Endothelial cell of umbilical vein (primary cell): Measurements from ENCODE around the gene NAXE. TPM values are rescaled to one million over a fixed set of nuclear protein-coding genes. Genes with fewer than 3 reads are reported as not detected.
A peak's percentile ranks its signal among the peaks of the same experiment; 100 is the strongest.

Source experiments
- BruUV-seq: library from RNA; stranded (reverse); fragments of 400-500 nt; replicated peaks from 2 replicates; lab custom pipeline; 2021; lab: Mats Ljungman, UMichigan
- CTCF ChIA-PET: fragments of 300-600, 350-600 bp; sonication (Branson Sonifier 250); formaldehyde crosslinking; loops from one replicate; lab custom pipeline; 2021; ENCODE audit warnings: antibody characterized with exemption, inconsistent platforms; lab: Charles Lee
- POLR2A ChIA-PET: fragments of 300-600, 350-600 bp; sonication (Branson Sonifier 250); formaldehyde crosslinking; loops from one replicate; lab custom pipeline; 2021; ENCODE audit warnings: antibody characterized with exemption, inconsistent platforms; lab: Charles Lee
- DNase-seq: peaks from one replicate; pipeline ENCODE4 v3.0.0-alpha.2; 2011; ENCODE audit warnings: low read depth, low spot score
- FAIRE-seq: peaks from 2 replicates; lab custom pipeline; 2011; peaks lifted over from hg19 to GRCh38; lab: Jason Lieb, UNC
- H2AFZ ChIP-seq: 2 replicates; pipeline ENCODE4 v1.6.0; 2012; ENCODE audit warnings: low read depth, low read length, control low read depth, inconsistent platforms
- H3K27ac ChIP-seq: 2 replicates; pipeline ENCODE4 v1.5.1; 2011; ENCODE audit warnings: low read depth, mild to moderate bottlenecking, control low read depth, low read length, moderate library complexity; ENCODE audit not compliant: insufficient read depth
- H3K27me3 ChIP-seq, 2 experiments: 2 replicates each; pipeline versions ENCODE4 v1.6.0 to v1.6.1; 2011; ENCODE audit warnings: low read length in 2 of 2, mixed read lengths in 1 of 2; ENCODE audit not compliant: control insufficient read depth in 2 of 2, insufficient read depth in 2 of 2
- H3K36me3 ChIP-seq, 2 experiments: 2 replicates in 1 of 2; 3 replicates in 1 of 2; pipeline ENCODE4 v1.5.1; 2011; ENCODE audit warnings: low read length in 2 of 2, mild to moderate bottlenecking in 1 of 2, moderate library complexity in 1 of 2; ENCODE audit not compliant: control insufficient read depth in 2 of 2, insufficient read depth in 2 of 2; ENCODE audit errors: extremely low read depth in 1 of 2
- H3K4me1 ChIP-seq: 3 replicates; pipeline ENCODE4 v1.5.1; 2011; ENCODE audit warnings: mild to moderate bottlenecking, low read length; ENCODE audit not compliant: control insufficient read depth, insufficient read depth; ENCODE audit errors: extremely low read depth
- H3K4me2 ChIP-seq: 2 replicates; pipeline ENCODE4 v1.6.1; 2011; ENCODE audit warnings: low read length, control low read depth, mixed read lengths; ENCODE audit not compliant: insufficient read depth
- H3K4me3 ChIP-seq, 3 experiments: fragments of 200-600 bp in 1 of 3; sonication (generic), shearing (Covaris generic) in 1 of 3; replicated peaks in 1 of 3; 2 replicates each; pipeline ENCODE4 v1.5.1; 2011 to 2016; ENCODE audit warnings: control low read depth in 3 of 3, low read length in 3 of 3, mild to moderate bottlenecking in 2 of 3, inconsistent platforms in 1 of 3, low read depth in 1 of 3, moderate library complexity in 1 of 3; ENCODE audit not compliant: insufficient read depth in 1 of 3
- H3K79me2 ChIP-seq: 2 replicates; pipeline ENCODE4 v1.6.0; 2012; ENCODE audit warnings: low read length, inconsistent platforms; ENCODE audit not compliant: control insufficient read depth, insufficient read depth
- H3K9ac ChIP-seq: replicated peaks from 2 replicates; pipeline ENCODE3; 2011; ENCODE audit warnings: low read length, control low read depth; ENCODE audit not compliant: insufficient read depth; ENCODE audit errors: extremely low read depth
- H3K9me1 ChIP-seq: replicated peaks from 3 replicates; pipeline ENCODE4 v1.6.0; 2011; ENCODE audit warnings: mild to moderate bottlenecking, low read length; ENCODE audit not compliant: control insufficient read depth, insufficient read depth; ENCODE audit errors: extremely low read depth
- H3K9me3 ChIP-seq: replicated peaks from 2 replicates; pipeline ENCODE4 v1.5.1; 2012; ENCODE audit warnings: low read length, inconsistent platforms; ENCODE audit not compliant: control insufficient read depth, insufficient read depth
- H4K20me1 ChIP-seq: replicated peaks from 2 replicates; pipeline ENCODE3; 2011; ENCODE audit warnings: mild to moderate bottlenecking, low read length; ENCODE audit not compliant: control insufficient read depth, insufficient read depth; ENCODE audit errors: extremely low read depth
- EZH2 ChIP-seq: IDR thresholded peaks from 2 replicates; pipeline ENCODE4 v1.6.1; 2012; ENCODE audit warnings: borderline replicate concordance, low read depth, mild to moderate bottlenecking, moderate library complexity, low read length, inconsistent platforms; ENCODE audit not compliant: severe bottlenecking
- FOS ChIP-seq: IDR thresholded peaks from 2 replicates; pipeline ENCODE4 v1.6.1; 2011; ENCODE audit warnings: mild to moderate bottlenecking, low read length, moderate library complexity, borderline replicate concordance; ENCODE audit not compliant: insufficient read depth
- GATA2 ChIP-seq: IDR thresholded peaks from 2 replicates; pipeline ENCODE4 v1.7.0; 2011; ENCODE audit warnings: low read depth, mild to moderate bottlenecking, moderate library complexity, mixed read lengths, low read length; ENCODE audit not compliant: insufficient read length, insufficient read depth
- JUN ChIP-seq: IDR thresholded peaks from 2 replicates; pipeline ENCODE4 v1.6.1; 2011; ENCODE audit warnings: borderline replicate concordance, low read depth; ENCODE audit not compliant: insufficient read length, insufficient read depth
- MYC ChIP-seq: IDR thresholded peaks from one replicate; pipeline ENCODE4 v1.6.1; 2011; ENCODE audit warnings: mild to moderate bottlenecking, low read depth, low read length
- POLR2A ChIP-seq: IDR thresholded peaks from 2 replicates; pipeline ENCODE4 v1.6.1; 2012; ENCODE audit warnings: low read depth, mild to moderate bottlenecking, control low read depth, low read length
- POLR2AphosphoS5 ChIP-seq: IDR thresholded peaks from 2 replicates; pipeline ENCODE4 v1.6.1; 2012; ENCODE audit warnings: low read depth, mild to moderate bottlenecking, control low read depth, low read length, moderate library complexity; ENCODE audit not compliant: insufficient read depth
- dilution Hi-C: fragments of 300-500 bp; cut with MboI; formaldehyde crosslinking; loops from one replicate; pipeline ENCODE4 v1.15.0; 2019; ENCODE audit warnings: low sequenced_read_pairs; ENCODE audit not compliant: extremely low pct_ligation_motif_present
- intact Hi-C: fragments of 100-400 bp; cut with micrococcal nuclease; formaldehyde crosslinking; loops from one replicate; pipeline ENCODE4 v1.10.0; 2022
- polyA plus RNA-seq, 4 experiments: library from polyadenylated mRNA; depleted of rRNA in 3 of 4; stranded (reverse) in 3 of 4; unstranded in 1 of 4; fragments of >200 nt; gene quantifications; 2 replicates each; pipeline versions ENCODE4 v1.2.1 to v1.2.3, GENCODE V29; 2011 to 2012; ENCODE audit warnings: missing spikeins in 1 of 4
- total RNA-seq: library from RNA; stranded (reverse); gene quantifications from 2 replicates; pipeline ENCODE4 v1.2.3, GENCODE V29; 2021
- TF ChIP-seq, protein P1 (sequence below), 2 donors: IDR thresholded peaks; 1 replicate in 1 of 2; 2 replicates in 1 of 2; pipeline ENCODE4 v1.5.1; 2011; ENCODE audit warnings: low read length in 2 of 2, mild to moderate bottlenecking in 2 of 2, moderate library complexity in 2 of 2, control low read depth in 1 of 2, inconsistent platforms in 1 of 2, low read depth in 1 of 2; ENCODE audit not compliant: insufficient read depth in 1 of 2; ENCODE audit errors: extremely low read depth in 1 of 2
- TF ChIP-seq, protein P2 (sequence below): IDR thresholded peaks from 2 replicates; pipeline ENCODE4 v1.6.1; 2011; ENCODE audit not compliant: insufficient read depth, insufficient read length

Gene NAXE
- total and polyA plus RNA-seq, 2 donors (not counting 3 experiments of a cell fraction or from before 2014, with no cell fraction given): 76.2 to 187 TPM

DNA sequence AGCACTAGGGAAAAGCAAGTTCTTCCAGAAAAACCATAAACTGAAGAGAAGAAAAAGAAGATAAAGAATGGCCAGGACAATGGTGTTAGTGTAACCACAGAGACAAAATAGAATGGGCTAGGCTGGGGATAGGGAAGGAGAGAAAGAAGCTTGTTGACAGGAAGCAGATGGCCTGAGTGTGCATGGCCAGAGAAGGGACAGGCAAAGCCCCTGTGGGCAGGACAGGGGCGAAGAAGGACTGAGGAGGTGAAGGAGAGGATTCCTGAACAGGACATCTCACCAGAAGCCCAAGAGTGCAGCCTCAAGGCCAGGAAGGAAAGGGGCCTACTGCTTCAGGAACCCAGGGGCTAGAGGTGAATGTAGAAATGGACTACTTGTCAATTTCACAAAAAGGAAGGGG is 48.5 kb upstream of the NAXE start:
- intact Hi-C loops: no loop called here
- H4K20me1 ChIP-seq: no peaks in the 10 kb centered on the region
- dilution Hi-C loops: no loop called here
- no TSS peak for BruUV-seq
- no peaks in the 10 kb centered on the region for H3K9me1 ChIP-seq
- peaks cover 9 to 15% of the 10 kb centered on the region in 2 experiments for H3K36me3 ChIP-seq
- no peak overlapping the region for H3K4me2 ChIP-seq
- no peak for FAIRE-seq
- no peak overlapping the region for H3K27ac ChIP-seq
- H2AFZ ChIP-seq: no peak overlapping the region
- H3K4me3 ChIP-seq: no peak overlapping the region
- no peaks in the 10 kb centered on the region for H3K79me2 ChIP-seq
- H3K27me3 ChIP-seq: no peaks in the 10 kb centered on the region
- peak; percentile 55 for DNase-seq
- CTCF ChIA-PET: interaction anchor here (2.5 kb wide), 1 partner anchor 62 kb away, joined by 13 read pairs; no protein-coding TSS in a partner anchor
- no peaks in the 10 kb centered on the region for H3K4me1 ChIP-seq
- H3K9me3 ChIP-seq: no peaks in the 10 kb centered on the region
- TF ChIP-seq MYC (no peak), FOS (no peak), JUN (no peak), POLR2AphosphoS5 (no peak), GATA2 (no peak), POLR2A (no peak), EZH2 (no peak)
- TF ChIP-seq, protein P1, sequence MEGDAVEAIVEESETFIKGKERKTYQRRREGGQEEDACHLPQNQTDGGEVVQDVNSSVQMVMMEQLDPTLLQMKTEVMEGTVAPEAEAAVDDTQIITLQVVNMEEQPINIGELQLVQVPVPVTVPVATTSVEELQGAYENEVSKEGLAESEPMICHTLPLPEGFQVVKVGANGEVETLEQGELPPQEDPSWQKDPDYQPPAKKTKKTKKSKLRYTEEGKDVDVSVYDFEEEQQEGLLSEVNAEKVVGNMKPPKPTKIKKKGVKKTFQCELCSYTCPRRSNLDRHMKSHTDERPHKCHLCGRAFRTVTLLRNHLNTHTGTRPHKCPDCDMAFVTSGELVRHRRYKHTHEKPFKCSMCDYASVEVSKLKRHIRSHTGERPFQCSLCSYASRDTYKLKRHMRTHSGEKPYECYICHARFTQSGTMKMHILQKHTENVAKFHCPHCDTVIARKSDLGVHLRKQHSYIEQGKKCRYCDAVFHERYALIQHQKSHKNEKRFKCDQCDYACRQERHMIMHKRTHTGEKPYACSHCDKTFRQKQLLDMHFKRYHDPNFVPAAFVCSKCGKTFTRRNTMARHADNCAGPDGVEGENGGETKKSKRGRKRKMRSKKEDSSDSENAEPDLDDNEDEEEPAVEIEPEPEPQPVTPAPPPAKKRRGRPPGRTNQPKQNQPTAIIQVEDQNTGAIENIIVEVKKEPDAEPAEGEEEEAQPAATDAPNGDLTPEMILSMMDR (IDR thresholded peaks at IDR 0.05; ENCODE audit: extremely low read depth in 1 of 2, insufficient read depth in 1 of 2, low read depth in 1 of 2, low read length in 2 of 2): no peak
- TF ChIP-seq, protein P2, sequence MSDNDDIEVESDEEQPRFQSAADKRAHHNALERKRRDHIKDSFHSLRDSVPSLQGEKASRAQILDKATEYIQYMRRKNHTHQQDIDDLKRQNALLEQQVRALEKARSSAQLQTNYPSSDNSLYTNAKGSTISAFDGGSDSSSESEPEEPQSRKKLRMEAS: no peak
- no peak overlapping the region for H3K9ac ChIP-seq
- POLR2A ChIA-PET: no interaction called here
